Adipocyte (in vitro differentiated cells): Measurements from ENCODE around the gene KCTD3.

Experiments used
- DNase-seq: peaks from one replicate; pipeline ENCODE4 v3.0.0-alpha.2; 2015; ENCODE audit warnings: low read depth
- H3K27me3 ChIP-seq: replicated peaks from 2 replicates; pipeline ENCODE4 v1.7.0; 2013; ENCODE audit warnings: mild to moderate bottlenecking, low read length, moderate library complexity; ENCODE audit not compliant: control insufficient read depth, insufficient read depth
- H3K36me3 ChIP-seq: 2 replicates; pipeline ENCODE4 v1.7.0; 2013; ENCODE audit warnings: low read length, mild to moderate bottlenecking, moderate library complexity; ENCODE audit not compliant: control insufficient read depth, insufficient read depth, severe bottlenecking
- H3K4me1 ChIP-seq: 2 replicates; pipeline ENCODE4 v1.7.0; 2013; ENCODE audit warnings: mild to moderate bottlenecking, low read length, moderate library complexity; ENCODE audit not compliant: control insufficient read depth, insufficient read depth
- H3K4me3 ChIP-seq: 2 replicates; pipeline ENCODE4 v1.7.0; 2013; ENCODE audit warnings: mild to moderate bottlenecking, low read length, moderate library complexity
- H3K9ac ChIP-seq: 2 replicates; pipeline ENCODE4 v1.7.0; 2013; ENCODE audit warnings: mild to moderate bottlenecking, low read length, moderate library complexity
- H3K9me3 ChIP-seq: 2 replicates; pipeline ENCODE4 v1.7.0; 2013; ENCODE audit warnings: mild to moderate bottlenecking, low read length, moderate library complexity; ENCODE audit not compliant: control insufficient read depth

KCTD3 gene

GRCh38 chr1:215595231-215595630 is 28.1 kb downstream of the KCTD3 start:
- peak; percentile 24 for DNase-seq
- no peaks in the 10 kb centered on the region for H3K9me3 ChIP-seq
- no peak overlapping the region for H3K4me3 ChIP-seq
- H3K36me3 ChIP-seq: peaks cover 26% of the 10 kb centered on the region
- H3K9ac ChIP-seq: no peak overlapping the region
- peaks cover 19% of the 10 kb centered on the region for H3K4me1 ChIP-seq
- H3K27me3 ChIP-seq: no peaks in the 10 kb centered on the region

GRCh38 chr1:215597961-215598360 is 30.9 kb downstream of the KCTD3 start:
- H3K9me3 ChIP-seq: no peaks in the 10 kb centered on the region
- H3K27me3 ChIP-seq: no peaks in the 10 kb centered on the region
- H3K36me3 ChIP-seq: peaks cover 29% of the 10 kb centered on the region
- peak; percentile 54 for DNase-seq
- H3K9ac ChIP-seq: no peak overlapping the region
- H3K4me3 ChIP-seq: no peak overlapping the region
- H3K4me1 ChIP-seq: peaks cover 20% of the 10 kb centered on the region

DNA sequence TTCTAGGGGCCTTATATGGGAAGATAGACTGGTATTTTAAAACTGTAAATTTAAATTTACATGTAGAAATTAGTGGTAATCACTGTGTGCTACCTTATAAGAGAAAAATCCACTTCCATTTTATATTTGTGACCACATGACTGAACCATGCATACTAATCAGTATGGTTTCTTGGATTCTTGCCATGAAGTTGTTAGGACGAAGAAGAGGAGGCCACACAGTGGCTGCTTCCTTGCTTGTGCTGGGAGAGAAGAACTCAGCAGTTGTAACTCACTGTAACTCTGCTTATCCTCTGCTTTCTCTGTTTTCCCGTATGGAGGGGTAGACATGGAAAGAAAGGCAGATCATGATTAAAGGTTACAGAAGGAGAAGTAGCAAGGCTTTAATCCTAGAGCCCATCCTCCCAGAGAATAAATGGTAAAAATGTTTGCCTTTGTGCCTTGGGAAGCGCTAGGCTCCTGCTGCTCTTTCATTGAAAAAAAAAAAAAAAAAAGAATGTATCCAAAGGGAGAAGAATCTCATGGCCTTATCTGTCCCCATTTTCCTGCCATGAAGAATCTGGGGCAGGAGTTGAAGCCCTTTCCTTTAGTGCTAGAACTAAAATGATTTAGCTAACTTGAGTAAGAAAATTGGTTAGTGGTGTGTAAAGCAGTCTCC is 32.4 kb downstream of the KCTD3 start:
- peak; percentile 48 for DNase-seq
- H3K9me3 ChIP-seq: no peaks in the 10 kb centered on the region
- no peaks in the 10 kb centered on the region for H3K27me3 ChIP-seq
- H3K4me1 ChIP-seq: peaks cover 17% of the 10 kb centered on the region
- H3K36me3 ChIP-seq: peaks cover 35% of the 10 kb centered on the region
- no peak overlapping the region for H3K4me3 ChIP-seq
- H3K9ac ChIP-seq: no peak overlapping the region

GRCh38 chr1:215600258-215600792 is 33.2 kb downstream of the KCTD3 start:
- no peaks in the 10 kb centered on the region for H3K27me3 ChIP-seq
- H3K9me3 ChIP-seq: no peaks in the 10 kb centered on the region
- H3K4me1 ChIP-seq: peaks cover 14% of the 10 kb centered on the region
- H3K4me3 ChIP-seq: no peak overlapping the region
- H3K36me3 ChIP-seq: peaks cover 35% of the 10 kb centered on the region
- no peak for DNase-seq
- no peak overlapping the region for H3K9ac ChIP-seq

DNA sequence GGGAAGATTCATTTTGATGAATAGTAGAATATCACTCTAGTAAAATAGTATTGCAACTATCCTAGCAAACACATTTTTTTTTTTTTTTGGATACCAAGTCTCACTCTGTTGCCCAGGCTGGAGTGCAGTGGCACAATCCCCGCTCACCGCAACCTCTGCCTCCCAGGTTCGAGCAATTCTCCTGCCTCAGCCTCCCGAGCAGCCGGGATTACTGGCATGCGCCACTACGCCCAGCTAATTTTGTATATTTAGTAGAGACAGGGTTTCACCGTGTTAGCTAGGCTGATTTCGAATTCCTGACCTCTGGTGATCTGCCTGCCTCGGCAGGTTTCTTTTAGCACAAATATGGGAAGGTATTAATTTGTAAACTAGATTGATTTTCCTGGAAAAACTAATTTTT is 33.8 kb downstream of the KCTD3 start:
- Histone ChIP-seq H3K4me1 (peaks cover 13% of the 10 kb centered on the region), H3K9ac (no peak overlapping the region), H3K36me3 (peaks cover 35% of the 10 kb centered on the region), H3K27me3 (no peaks in the 10 kb centered on the region), H3K4me3 (no peak overlapping the region), H3K9me3 (no peaks in the 10 kb centered on the region)
- DNase-seq: no peak

DNA sequence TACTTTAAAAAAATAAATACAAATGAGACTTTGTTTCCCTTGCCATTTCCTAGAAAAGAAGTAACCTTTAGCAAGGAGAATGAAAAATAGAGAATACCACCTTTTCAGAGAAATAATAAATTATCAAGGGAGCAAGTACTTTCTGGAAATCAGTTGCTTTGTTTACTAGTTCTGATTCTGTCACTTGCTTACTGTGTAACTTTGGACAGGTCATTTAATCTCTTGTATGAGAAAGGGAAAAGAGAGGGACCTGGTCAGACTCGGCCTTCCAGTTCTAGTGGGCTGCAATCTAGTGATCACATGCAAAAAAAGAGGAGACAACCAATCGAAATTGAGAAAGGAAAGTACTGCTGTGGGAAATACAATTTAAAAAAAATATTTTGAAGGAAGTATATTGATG is 34.2 kb downstream of the KCTD3 start:
- H3K36me3 ChIP-seq: peaks cover 34% of the 10 kb centered on the region
- H3K4me1 ChIP-seq: peaks cover 17% of the 10 kb centered on the region
- no peak overlapping the region for H3K4me3 ChIP-seq
- DNase-seq: no peak
- no peaks in the 10 kb centered on the region for H3K27me3 ChIP-seq
- H3K9me3 ChIP-seq: no peaks in the 10 kb centered on the region
- H3K9ac ChIP-seq: no peak overlapping the region

DNA sequence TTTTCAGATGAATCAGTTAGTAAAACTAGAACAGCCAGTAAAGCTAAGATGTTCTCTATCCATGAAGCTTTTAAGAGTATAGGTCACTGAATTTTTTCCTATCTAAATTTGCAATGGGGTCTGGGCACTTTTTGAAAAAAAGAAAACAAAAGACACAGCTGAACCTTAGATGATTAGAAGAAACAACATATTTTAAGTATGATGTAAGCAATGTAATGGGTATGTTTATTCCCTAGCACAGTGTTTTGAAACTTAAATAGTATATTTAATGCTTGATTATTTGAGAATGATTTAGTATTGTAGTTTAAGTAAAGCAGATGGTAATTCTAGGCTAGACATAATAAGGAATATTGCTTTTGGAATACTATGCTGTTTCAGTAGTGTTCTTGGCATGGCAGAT is 36.2 kb downstream of the KCTD3 start:
- DNase-seq: peak; percentile 41
- Histone ChIP-seq H3K9ac (peak overlapping the region; percentile 5), H3K27me3 (no peaks in the 10 kb centered on the region), H3K36me3 (peaks cover 22% of the 10 kb centered on the region), H3K4me1 (peaks cover 31% of the 10 kb centered on the region), H3K4me3 (no peak overlapping the region), H3K9me3 (no peaks in the 10 kb centered on the region)

GRCh38 chr1:215605011-215605621 is 38.0 kb downstream of the KCTD3 start:
- Histone ChIP-seq H3K4me3 (no peak overlapping the region), H3K9ac (no peak overlapping the region), H3K36me3 (peaks cover 40% of the 10 kb centered on the region)

DNA sequence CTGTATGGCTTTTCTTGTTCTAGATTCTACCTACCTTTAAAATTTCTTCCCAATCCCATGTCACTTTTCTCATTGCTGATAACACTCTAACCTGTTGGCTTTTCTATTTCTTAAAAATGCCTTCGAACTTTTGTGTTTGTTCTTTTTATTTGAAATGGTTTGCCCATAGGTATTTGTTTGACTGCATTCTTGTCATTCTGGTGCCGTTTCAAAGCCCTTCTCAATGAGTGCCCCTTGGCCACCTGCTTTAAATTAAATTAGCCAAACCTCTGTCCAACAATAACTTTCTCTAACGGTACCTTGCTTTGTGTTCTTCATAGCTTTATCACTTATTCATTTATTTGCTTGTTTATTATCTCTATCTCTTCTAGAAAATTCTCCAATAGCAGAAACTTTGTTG is 38.9 kb downstream of the KCTD3 start:
- H3K4me3 ChIP-seq: no peak overlapping the region
- H3K36me3 ChIP-seq: peaks cover 46% of the 10 kb centered on the region
- peaks cover 34% of the 10 kb centered on the region for H3K4me1 ChIP-seq
- no peak for DNase-seq
- H3K27me3 ChIP-seq: no peaks in the 10 kb centered on the region
- no peaks in the 10 kb centered on the region for H3K9me3 ChIP-seq
- H3K9ac ChIP-seq: peak overlapping the region; percentile 15

More at GRCh38 chr1:215605011-215605621, 38.0 kb downstream of the KCTD3 start:
- H3K27me3 ChIP-seq: no peaks in the 10 kb centered on the region
- peaks cover 34% of the 10 kb centered on the region for H3K4me1 ChIP-seq
- peak; percentile 68 for DNase-seq
- no peaks in the 10 kb centered on the region for H3K9me3 ChIP-seq

DNA sequence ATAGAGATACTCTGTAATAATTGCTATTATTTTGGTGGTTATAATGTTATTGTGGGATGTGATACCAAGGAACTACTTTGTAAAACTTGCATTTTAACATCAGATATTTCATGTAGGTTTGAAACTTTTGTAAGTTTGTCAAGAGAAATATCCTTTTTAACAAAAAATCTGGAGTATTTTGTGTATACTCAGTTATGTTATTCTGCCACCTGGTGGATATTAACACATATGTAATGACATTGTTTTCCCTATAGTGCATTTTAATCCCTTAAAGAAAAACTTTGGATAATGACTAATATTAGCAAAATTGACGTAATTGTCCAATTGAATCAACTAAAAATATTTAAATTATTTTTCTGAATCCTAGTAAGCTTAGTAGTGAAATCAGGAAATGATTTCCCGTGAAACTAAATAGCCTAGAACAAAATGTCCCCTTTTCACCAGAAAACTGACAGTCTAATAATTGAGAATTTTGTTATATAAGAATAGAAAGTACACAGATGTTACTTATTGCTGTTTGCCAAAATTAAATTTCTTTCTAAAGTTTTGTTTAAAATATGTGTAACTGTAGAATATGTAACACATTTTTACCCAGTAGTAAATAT is 39.6 kb downstream of the KCTD3 start:
- Histone ChIP-seq H3K27me3 (no peaks in the 10 kb centered on the region), H3K36me3 (peaks cover 43% of the 10 kb centered on the region), H3K4me3 (no peak overlapping the region), H3K9me3 (no peaks in the 10 kb centered on the region), H3K9ac (peak overlapping the region; percentile 15), H3K4me1 (peaks cover 34% of the 10 kb centered on the region)
- peak; percentile 73 for DNase-seq

- Histone ChIP-seq H3K4me3 (no peak overlapping the region), H3K36me3 (peaks cover 43% of the 10 kb centered on the region), H3K9me3 (no peaks in the 10 kb centered on the region), H3K9ac (no peak overlapping the region), H3K27me3 (no peaks in the 10 kb centered on the region), H3K4me1 (peaks cover 34% of the 10 kb centered on the region)
- DNase-seq: no peak
Measured at GRCh38 chr1:215607412-215607811, 40.3 kb downstream of the KCTD3 start.
